PC-3 (cell line): ENCODE measurements around the gene MYOC.

Source experiments
- EZH2 ChIP-seq: fragments of 300-600 bp; sonication (generic); IDR thresholded peaks from one replicate; pipeline ENCODE4 v1.6.1; 2017; ENCODE audit warnings: antibody characterized with exemption, mild to moderate bottlenecking, low read length; ENCODE audit not compliant: unreplicated experiment
- EZH2phosphoT487 ChIP-seq: fragments of 300-600 bp; sonication (generic); IDR thresholded peaks from 2 replicates; pipeline ENCODE4 v1.6.1; 2018; ENCODE audit warnings: mild to moderate bottlenecking, antibody characterized with exemption, low read length, borderline replicate concordance
- TF ChIP-seq, protein P1 (sequence below): fragments of 300-600 bp; sonication (generic); conservative IDR thresholded peaks from 2 replicates; pipeline ENCODE4 v1.5.1; 2017; ENCODE audit warnings: antibody characterized with exemption, low read depth, mild to moderate bottlenecking, low read length

DNA sequence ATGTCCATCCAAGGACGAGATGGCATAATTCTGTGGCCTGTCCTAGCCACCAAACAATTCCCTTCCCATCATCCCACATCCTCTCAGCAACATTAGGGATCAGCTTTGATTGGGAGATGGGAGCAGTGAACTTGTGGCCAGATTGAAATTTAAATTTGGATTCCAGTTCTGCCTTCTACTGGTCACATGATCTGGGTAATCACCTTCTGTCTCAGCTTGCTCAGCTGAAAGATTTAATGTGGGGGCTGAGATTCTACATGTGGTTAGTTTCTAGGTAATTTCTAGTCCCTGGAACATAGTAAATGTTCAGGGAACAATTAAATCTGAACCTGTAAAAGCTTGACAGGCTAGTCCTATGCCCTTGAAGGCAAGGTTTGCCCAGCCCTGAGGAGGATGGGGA is 27.3 kb downstream of the MYOC start:
- TF ChIP-seq EZH2: no peak
- TF ChIP-seq, protein P1, sequence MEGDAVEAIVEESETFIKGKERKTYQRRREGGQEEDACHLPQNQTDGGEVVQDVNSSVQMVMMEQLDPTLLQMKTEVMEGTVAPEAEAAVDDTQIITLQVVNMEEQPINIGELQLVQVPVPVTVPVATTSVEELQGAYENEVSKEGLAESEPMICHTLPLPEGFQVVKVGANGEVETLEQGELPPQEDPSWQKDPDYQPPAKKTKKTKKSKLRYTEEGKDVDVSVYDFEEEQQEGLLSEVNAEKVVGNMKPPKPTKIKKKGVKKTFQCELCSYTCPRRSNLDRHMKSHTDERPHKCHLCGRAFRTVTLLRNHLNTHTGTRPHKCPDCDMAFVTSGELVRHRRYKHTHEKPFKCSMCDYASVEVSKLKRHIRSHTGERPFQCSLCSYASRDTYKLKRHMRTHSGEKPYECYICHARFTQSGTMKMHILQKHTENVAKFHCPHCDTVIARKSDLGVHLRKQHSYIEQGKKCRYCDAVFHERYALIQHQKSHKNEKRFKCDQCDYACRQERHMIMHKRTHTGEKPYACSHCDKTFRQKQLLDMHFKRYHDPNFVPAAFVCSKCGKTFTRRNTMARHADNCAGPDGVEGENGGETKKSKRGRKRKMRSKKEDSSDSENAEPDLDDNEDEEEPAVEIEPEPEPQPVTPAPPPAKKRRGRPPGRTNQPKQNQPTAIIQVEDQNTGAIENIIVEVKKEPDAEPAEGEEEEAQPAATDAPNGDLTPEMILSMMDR: no peak
- no peak for TF ChIP-seq EZH2phosphoT487
